Stimulated activated CD8-positive, alpha-beta memory T cell treated with anti-CD3 and anti-CD28 coated beads, Interleukin-15, amount 100 ng/mL, for 4 hours (primary cell): ENCODE results near the gene DBI.
"Not testable (repeated sequence)": the region's sequence is repeated elsewhere in the genome, so short reads cannot be mapped to it uniquely, and the experiment has no call there.

ENCODE experiments used
- DNase-seq, 2 donors: peaks; one replicate each; pipeline ENCODE4 v3.0.0-alpha.2; 2020; ENCODE audit warnings: low read depth in 2 of 2

The DBI gene

GRCh38 chr2:119402106-119402505, 35.3 kb downstream of the DBI start:
- no peak for DNase-seq

- DNase-seq = no peak
These were observed 36.1 kb downstream of the DBI start for GRCh38 chr2:119402645-119403560.

DNA sequence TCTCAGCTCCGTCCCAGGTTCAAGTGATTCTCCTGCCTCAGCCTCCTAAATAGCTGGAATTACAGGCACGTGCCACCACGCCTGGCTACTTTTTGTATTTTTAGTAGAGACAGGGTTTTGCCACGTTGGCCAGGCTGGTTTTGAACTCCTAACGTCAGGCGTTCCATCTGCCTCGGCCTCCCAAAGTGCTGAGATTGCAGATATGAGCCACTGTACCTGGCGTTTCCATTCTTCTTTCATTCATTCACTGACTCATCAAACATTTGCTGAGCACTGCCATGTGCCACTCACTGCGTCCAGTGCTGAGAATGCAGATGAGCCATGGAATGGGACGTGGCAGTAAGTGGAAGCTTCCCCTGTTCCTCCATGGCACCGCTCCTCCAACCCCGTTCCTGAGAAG, 36.8 kb downstream of the DBI start:
- DNase-seq = not testable (repeated sequence)

GRCh38 chr2:119405151-119405550, 38.4 kb downstream of the DBI start:
- DNase-seq = no peak

DNA sequence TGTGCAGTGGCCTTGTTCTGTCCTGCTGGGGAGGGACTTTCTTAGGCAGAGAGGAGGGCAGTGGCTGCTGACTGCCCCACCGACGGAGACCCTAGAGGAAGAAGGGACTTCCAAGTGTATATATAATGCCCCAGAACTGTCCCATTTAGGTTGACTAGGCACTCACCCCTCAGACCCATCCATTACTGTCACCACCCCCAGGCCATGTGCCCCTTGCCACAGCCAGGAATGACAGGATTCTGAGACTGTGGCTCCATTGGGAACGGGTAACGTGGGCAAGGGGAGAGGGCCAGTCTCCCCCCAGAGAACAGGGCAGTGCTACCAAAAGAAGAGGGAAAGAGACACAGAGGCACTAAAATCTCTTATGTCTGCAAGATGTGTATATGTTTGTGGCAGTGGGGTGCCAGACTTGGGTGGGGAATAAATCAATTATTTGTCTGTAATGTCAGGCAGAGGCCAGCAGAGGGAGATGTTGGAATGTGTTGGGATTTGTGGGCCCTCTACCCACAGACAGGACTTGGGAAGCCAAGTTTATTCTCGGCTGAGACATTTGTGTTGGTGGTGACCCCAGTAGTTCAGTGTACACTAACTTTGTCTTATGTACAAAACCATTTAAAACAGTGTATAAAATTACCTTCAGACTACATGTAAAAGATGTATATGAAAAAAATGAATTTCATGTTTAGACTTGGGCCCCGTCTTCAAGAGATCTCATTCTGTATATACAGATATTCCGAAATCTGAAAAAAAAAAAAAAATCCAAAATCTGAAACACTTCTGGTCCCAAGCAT, 40.8 kb downstream of the DBI start:
- DNase-seq = no peak

DNA sequence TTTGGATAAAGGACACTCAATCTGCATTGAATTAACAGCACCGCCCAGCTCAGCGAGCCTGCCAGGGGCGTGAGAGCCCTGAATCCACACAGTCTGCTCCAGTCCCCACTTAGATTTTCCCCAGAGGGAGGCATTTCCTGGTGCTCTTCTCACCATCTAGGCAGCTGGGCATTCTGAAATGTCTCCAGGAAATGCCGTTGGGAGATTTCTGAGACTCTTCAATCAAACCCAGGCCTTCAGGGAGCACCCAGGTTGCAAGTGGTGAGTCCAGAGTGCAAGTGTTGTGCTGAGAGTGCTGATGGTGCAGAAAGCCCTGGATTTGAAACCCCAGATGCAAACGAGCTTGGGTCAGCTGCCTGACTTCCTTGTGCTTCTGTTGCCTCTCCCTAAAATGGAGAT, 41.4 kb downstream of the DBI start:
- DNase-seq = no peak

DNA sequence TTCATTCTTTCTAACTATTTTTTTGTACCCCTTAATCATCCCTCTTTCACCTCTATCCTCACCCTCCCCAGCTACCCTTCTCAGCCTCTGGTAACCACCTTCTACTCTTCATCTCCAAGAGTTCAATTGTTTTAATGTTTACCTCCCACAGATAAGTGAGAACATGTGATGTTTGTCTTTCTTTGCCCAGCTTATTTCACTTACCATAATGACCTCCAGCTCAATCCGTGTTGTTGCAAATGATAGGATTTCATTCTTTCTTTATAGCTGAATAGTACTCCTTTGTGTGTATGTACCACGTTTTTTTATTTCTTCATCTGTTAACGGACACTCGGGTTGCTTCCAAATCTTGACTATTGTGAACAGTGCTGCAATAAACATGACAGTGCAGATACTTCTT, 42.7 kb downstream of the DBI start:
- DNase-seq = no peak

- no peak for DNase-seq
These were observed 48.1 kb downstream of the DBI start for GRCh38 chr2:119414894-119415293.

DNA sequence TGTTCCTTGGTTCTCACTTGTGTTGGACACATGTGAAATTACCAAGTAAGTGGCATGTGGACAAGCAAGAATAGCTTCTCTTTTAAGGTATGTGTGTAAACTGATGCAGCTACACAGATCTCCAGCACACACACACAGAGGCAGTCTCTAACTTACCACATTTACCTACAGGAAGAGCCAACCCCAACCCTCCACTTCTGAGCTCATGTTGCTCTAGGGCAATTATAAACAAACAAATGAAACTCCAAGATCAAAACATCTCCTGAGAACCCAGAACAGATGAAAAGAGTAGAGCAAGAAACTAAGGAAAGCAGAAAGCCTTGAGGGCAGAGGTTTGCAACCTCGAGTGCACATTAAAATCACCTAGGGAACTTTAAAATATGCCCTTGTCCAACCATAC, 48.9 kb downstream of the DBI start:
- no peak for DNase-seq

DNA sequence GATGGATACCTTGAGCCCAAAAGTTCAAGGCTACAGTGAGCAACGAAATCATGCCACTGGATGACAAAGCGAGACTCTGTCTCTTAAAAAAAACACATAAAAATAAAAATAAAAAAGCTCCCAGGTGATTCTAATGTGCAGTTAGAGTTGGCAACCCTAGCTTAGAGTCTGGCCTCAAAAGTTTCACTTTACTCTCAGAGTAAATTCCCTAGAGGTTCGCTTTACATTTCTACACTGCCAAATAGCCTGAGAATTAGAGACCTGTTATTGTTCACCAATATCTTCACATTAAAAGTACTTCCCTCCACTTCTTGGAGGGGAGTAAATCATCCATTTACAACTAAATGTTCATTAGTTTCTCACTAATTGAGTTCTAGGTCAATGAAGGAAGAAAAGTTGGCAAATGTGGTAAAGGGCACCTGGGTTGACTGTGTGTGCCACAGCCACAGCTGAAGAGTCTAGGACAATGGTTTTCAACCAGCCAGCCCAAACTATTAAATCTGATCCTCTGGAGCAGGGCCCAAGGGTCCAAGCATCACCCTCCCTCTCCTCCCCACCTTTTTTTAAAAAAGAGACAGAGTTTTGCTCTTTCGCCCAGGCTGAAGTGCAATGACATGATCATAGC, 49.6 kb downstream of the DBI start:
- no peak for DNase-seq

GRCh38 chr2:119417908-119418307, 51.1 kb downstream of the DBI start:
- no peak for DNase-seq

DNA sequence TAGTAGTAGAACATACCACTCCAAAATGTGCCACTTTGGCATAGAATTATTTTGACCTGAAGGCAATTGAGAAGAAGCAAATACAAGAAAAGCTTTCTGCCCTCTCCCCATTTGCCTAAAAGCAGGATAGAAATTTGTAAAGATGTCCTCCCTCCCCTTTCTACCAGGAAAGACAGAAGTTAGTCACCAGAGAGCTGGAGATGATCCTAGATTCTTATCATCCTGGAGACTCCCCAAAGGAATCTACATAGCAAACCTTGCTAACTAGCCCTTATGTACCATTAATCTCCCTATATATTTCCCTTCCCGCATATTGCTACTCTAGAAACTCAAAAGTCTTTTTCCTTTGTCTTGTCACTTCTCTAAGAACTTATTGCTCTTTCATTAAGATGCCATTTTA, 52.3 kb downstream of the DBI start:
- DNase-seq = no peak

GRCh38 chr2:119419803-119420508, 53.2 kb downstream of the DBI start:
- no peak for DNase-seq

GRCh38 chr2:119421304-119421703, 54.5 kb downstream of the DBI start:
- no peak for DNase-seq

GRCh38 chr2:119421741-119422140, 55.0 kb downstream of the DBI start:
- no peak for DNase-seq
